IMR-90 (cell line): Measurements from ENCODE around the gene TMTC1. TPM values are rescaled to one million over a fixed set of nuclear protein-coding genes. Genes with fewer than 3 reads are reported as not detected.

Experiments used
- ATAC-seq: fragments of 200-7000 bp; cut with Tn5 transposase; 2 replicates; pipeline ENCODE4 v1.9.1; 2020; ENCODE audit warnings: low read depth, mild to moderate bottlenecking, moderate library complexity
- BruUV-seq: library from RNA; stranded (reverse); fragments of 400-500 nt; replicated peaks from 2 replicates; lab custom pipeline; 2021; lab: Mats Ljungman, UMichigan
- CTCF ChIA-PET: fragments of 300-600 bp; formaldehyde crosslinking; extraction: SDS; loops from one replicate; lab custom pipeline; 2021; ENCODE audit warnings: antibody characterized with exemption; lab: Yijun Ruan, JAX
- POLR2A ChIA-PET: fragments of 300-600 bp; sonication (Branson Sonifier 250); formaldehyde crosslinking; loops from one replicate; lab custom pipeline; 2022; ENCODE audit warnings: antibody characterized with exemption; ENCODE audit not compliant: unreplicated experiment; lab: Charles Lee
- DNase-seq: peaks from one replicate; pipeline ENCODE4 v3.0.0; 2013
- H2AFZ ChIP-seq: replicated peaks from 2 replicates; pipeline ENCODE3; 2013; ENCODE audit warnings: low read length, mild to moderate bottlenecking; ENCODE audit not compliant: poor library complexity
- H2AK5ac ChIP-seq: 2 replicates; pipeline ENCODE4 v1.6.1; 2013; ENCODE audit warnings: low read depth, low read length, inconsistent platforms
- H2AK9ac ChIP-seq: replicated peaks from 2 replicates; pipeline ENCODE3; 2013; ENCODE audit warnings: mild to moderate bottlenecking, low read depth, low read length, moderate library complexity; ENCODE audit not compliant: poor library complexity
- H2BK120ac ChIP-seq: 2 replicates; pipeline ENCODE4 v1.6.1; 2013; ENCODE audit warnings: low read depth, low read length, inconsistent platforms
- H2BK15ac ChIP-seq: 3 replicates; pipeline ENCODE4 v1.6.1; 2013; ENCODE audit warnings: low read depth, low read length, inconsistent platforms
- H2BK20ac ChIP-seq: 2 replicates; pipeline ENCODE4 v1.6.1; 2013; ENCODE audit warnings: low read depth, mild to moderate bottlenecking, inconsistent platforms, low read length, moderate library complexity
- H2BK5ac ChIP-seq: 2 replicates; pipeline ENCODE4 v1.6.1; 2013; ENCODE audit warnings: mild to moderate bottlenecking, low read depth, low read length, inconsistent platforms; ENCODE audit not compliant: poor library complexity, severe bottlenecking
- H3K14ac ChIP-seq: replicated peaks from 2 replicates; pipeline ENCODE4 v1.6.1; 2013; ENCODE audit warnings: low read depth, low read length, inconsistent platforms
- H3K18ac ChIP-seq: 2 replicates; pipeline ENCODE4 v1.6.1; 2013; ENCODE audit warnings: low read depth, low read length, control low read depth
- H3K23ac ChIP-seq: 2 replicates; pipeline ENCODE4 v1.6.1; 2013; ENCODE audit warnings: low read depth, low read length, inconsistent platforms
- H3K27ac ChIP-seq: 2 replicates; pipeline ENCODE4 v1.5.1; 2013; ENCODE audit warnings: mild to moderate bottlenecking, control low read depth, low read length; ENCODE audit not compliant: insufficient read depth
- H3K27me3 ChIP-seq: 2 replicates; pipeline ENCODE4 v1.6.1; 2013; ENCODE audit warnings: low read length; ENCODE audit not compliant: control insufficient read depth, insufficient read depth
- H3K36me3 ChIP-seq: 2 replicates; pipeline ENCODE4 v1.6.1; 2013; ENCODE audit warnings: low read length, mixed read lengths; ENCODE audit not compliant: control insufficient read depth, insufficient read depth
- H3K4ac ChIP-seq: 2 replicates; pipeline ENCODE4 v1.6.1; 2013; ENCODE audit warnings: low read depth, low read length, inconsistent platforms
- H3K4me1 ChIP-seq: 2 replicates; pipeline ENCODE4 v1.6.1; 2013; ENCODE audit warnings: low read length, mixed read lengths; ENCODE audit not compliant: control insufficient read depth, insufficient read depth
- H3K4me2 ChIP-seq: 2 replicates; pipeline ENCODE4 v1.6.1; 2013; ENCODE audit warnings: low read depth, mild to moderate bottlenecking, control low read depth, low read length, moderate library complexity
- H3K4me3 ChIP-seq: 2 replicates; pipeline ENCODE4 v1.5.1; 2013; ENCODE audit warnings: low read depth, mild to moderate bottlenecking, control low read depth, low read length, moderate library complexity; ENCODE audit not compliant: insufficient read depth
- H3K56ac ChIP-seq: 2 replicates; pipeline ENCODE4 v1.6.1; 2013; ENCODE audit warnings: low read length, inconsistent platforms; ENCODE audit not compliant: insufficient read depth; ENCODE audit errors: extremely low read depth
- H3K79me1 ChIP-seq, 2 experiments: 2 replicates each; pipeline ENCODE4 v1.6.1; 2013; ENCODE audit warnings: low read length in 2 of 2, inconsistent platforms in 1 of 2, low read depth in 1 of 2
- H3K9ac ChIP-seq: 2 replicates; pipeline ENCODE4 v1.6.1; 2013; ENCODE audit warnings: low read depth, low read length, control low read depth
- H3K9me1 ChIP-seq: 2 replicates; pipeline ENCODE4 v1.6.1; 2013; ENCODE audit warnings: low read length, inconsistent platforms; ENCODE audit not compliant: insufficient read depth
- H3K9me3 ChIP-seq: 2 replicates; pipeline ENCODE4 v1.6.1; 2013; ENCODE audit warnings: low read length; ENCODE audit not compliant: control insufficient read depth, insufficient read depth
- H4K20me1 ChIP-seq: 2 replicates; pipeline ENCODE4 v1.6.1; 2013; ENCODE audit warnings: low read length, inconsistent platforms; ENCODE audit not compliant: insufficient read depth
- H4K5ac ChIP-seq: 2 replicates; pipeline ENCODE4 v1.6.1; 2013; ENCODE audit warnings: mild to moderate bottlenecking, low read depth, low read length, control low read depth
- H4K8ac ChIP-seq, 2 experiments: 2 replicates each; pipeline ENCODE4 v1.6.1; 2013; ENCODE audit warnings: low read depth in 2 of 2, low read length in 2 of 2, control low read depth in 1 of 2, inconsistent platforms in 1 of 2
- H4K91ac ChIP-seq: 2 replicates; pipeline ENCODE4 v1.6.1; 2013; ENCODE audit warnings: low read depth, low read length, inconsistent platforms; ENCODE audit not compliant: insufficient read depth
- CHD1 ChIP-seq: IDR thresholded peaks from 2 replicates; pipeline ENCODE4 v1.6.1; 2012; ENCODE audit warnings: low read depth, low read length, improper control_type of control experiment
- POLR2A ChIP-seq: IDR thresholded peaks from 2 replicates; pipeline ENCODE4 v1.6.1; 2012; ENCODE audit warnings: mild to moderate bottlenecking, low read depth, low read length
- RFX5 ChIP-seq: IDR thresholded peaks from 2 replicates; pipeline ENCODE4 v1.8.0; 2012; ENCODE audit warnings: low read depth, mild to moderate bottlenecking, low read length, moderate library complexity
- SMC3 ChIP-seq: fragments of 150-350 bp; IDR thresholded peaks from 2 replicates; pipeline ENCODE4 v1.6.1; 2016; ENCODE audit warnings: low read depth, mild to moderate bottlenecking, antibody characterized with exemption, low read length, moderate library complexity
- WGBS, 2 experiments: methylation state at CpG; one replicate each; pipeline versions ENCODE4 v1.1.5 to v1.1.7; 2013; ENCODE audit warnings: missing lambda C conversion rate in 2 of 2; ENCODE audit not compliant: insufficient read length in 1 of 2; ENCODE audit errors: extremely low coverage in 2 of 2; 5-methylcytosine and 5-hydroxymethylcytosine counted together
- dilution Hi-C: fragments of 300-500 bp; cut with HindIII; formaldehyde crosslinking; loops from one replicate; pipeline ENCODE4 v1.14.3; 2018; ENCODE audit warnings: low sequenced_read_pairs; ENCODE audit not compliant: unreplicated experiment
- in situ Hi-C: fragments of 300-500 bp; cut with MboI; formaldehyde crosslinking; loops from 3 replicates; pipeline ENCODE4 v1.14.3; 2019; ENCODE audit warnings: low sequenced_read_pairs, inconsistent platforms, mixed read lengths
- intact Hi-C: fragments of 100-400 bp; cut with micrococcal nuclease; formaldehyde crosslinking; loops from 2 replicates; pipeline ENCODE4 v1.10.0; 2022
- polyA plus RNA-seq, 3 experiments: library from polyadenylated mRNA; depleted of rRNA; stranded (reverse); fragments of >200 nt; gene quantifications; 2 replicates each; pipeline ENCODE4 v1.2.3, GENCODE V29; 2012; ENCODE audit warnings: low replicate concordance in 1 of 3
- total RNA-seq: library from RNA; depleted of rRNA; stranded (reverse); fragments of >200 nt; gene quantifications from 2 replicates; pipeline ENCODE4 v1.2.3, GENCODE V29; 2012

Gene TMTC1
- total and polyA plus RNA-seq, 2 of the 4 experiments (the other 2 are of a cell fraction) = 12.5 to 36.4 TPM

DNA sequence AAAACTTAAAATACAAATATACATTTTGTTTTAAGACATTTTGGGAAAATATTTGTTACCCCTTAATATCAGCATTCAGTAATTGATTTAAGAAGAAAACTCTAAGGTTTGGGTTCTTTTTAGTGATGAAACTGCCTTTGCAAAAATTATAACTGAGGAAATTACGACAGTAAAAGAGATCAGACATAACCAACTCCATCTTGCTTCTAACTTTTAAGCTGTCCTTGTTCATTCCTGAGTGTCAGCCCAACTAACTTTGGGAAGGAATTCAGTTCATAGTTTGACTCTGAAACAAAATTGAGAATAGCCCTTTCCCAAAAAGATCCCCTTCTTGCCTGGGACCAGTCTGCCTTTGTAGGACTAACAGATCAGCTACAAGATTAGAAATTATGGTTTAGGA lies 93.0 kb downstream of the TMTC1 start:
- Histone ChIP-seq H2BK20ac (no peak overlapping the region), H2BK15ac (no peak overlapping the region), H2BK120ac (no peak overlapping the region), H3K4me2 (no peak overlapping the region), H3K18ac (no peak overlapping the region), H2BK5ac (no peak overlapping the region), H3K56ac (no peak overlapping the region), H4K8ac (no peak overlapping the region), H4K5ac (no peak overlapping the region), H3K9me1 (no peaks in the 10 kb centered on the region), H2AFZ (no peak overlapping the region), H4K20me1 (no peaks in the 10 kb centered on the region), H3K4me1 (no peaks in the 10 kb centered on the region), H2AK9ac (no peak overlapping the region), H3K9me3 (no peaks in the 10 kb centered on the region), H3K4ac (no peak overlapping the region), H3K36me3 (peaks cover 1% of the 10 kb centered on the region; the same call in 1 of the 2 replicates), H3K4me3 (no peak overlapping the region), H3K27ac (no peak overlapping the region), H3K79me1 (no peaks in the 10 kb centered on the region; a peak in 1 of 4 replicates), H3K27me3 (no peaks in the 10 kb centered on the region), H4K91ac (no peak overlapping the region), H2AK5ac (no peak overlapping the region), H3K9ac (no peak overlapping the region), H3K14ac (no peak overlapping the region), H3K23ac (no peak overlapping the region)
- CTCF ChIA-PET = no interaction called here
- in situ Hi-C loops (no loop called here), intact Hi-C loops (no loop called here), dilution Hi-C loops (no loop called here)
- WGBS, 2 experiments = no CpG with 5 or more reads among the region's 1 CpG
- POLR2A ChIA-PET = no interaction called here
- TF ChIP-seq POLR2A (no peak), CHD1 (no peak), SMC3 (no peak), RFX5 (no peak)
- no TSS peak for BruUV-seq
- no peak for ATAC-seq
- no peak for DNase-seq
